Measurements from ENCODE around the gene C22orf23.

Gene C22orf23

GRCh38 chr22:37925330-37925729 lies 28.1 kb downstream of the C22orf23 start:
- no peak for DNase-seq (ENCODE audit: low read depth)

GRCh38 chr22:37924386-37925065 lies 28.9 kb downstream of the C22orf23 start:
- no peak for DNase-seq (ENCODE audit: low read depth)

GRCh38 chr22:37923927-37924326 lies 29.5 kb downstream of the C22orf23 start:
- no peak for DNase-seq (ENCODE audit: low read depth)

GRCh38 chr22:37922191-37922590 lies 31.2 kb downstream of the C22orf23 start:
- DNase-seq (ENCODE audit: low read depth) = no peak

- no peak for DNase-seq (ENCODE audit: low read depth)
Observed at GRCh38 chr22:37920126-37920525, 33.3 kb downstream of the C22orf23 start.

GRCh38 chr22:37918580-37919270 lies 34.7 kb downstream of the C22orf23 start:
- no peak for DNase-seq (ENCODE audit: low read depth)

- no peak for DNase-seq (ENCODE audit: low read depth)
Observed at GRCh38 chr22:37917874-37918548, 35.4 kb downstream of the C22orf23 start.

- no peak for DNase-seq (ENCODE audit: low read depth)
Observed at GRCh38 chr22:37916311-37916710, 37.1 kb downstream of the C22orf23 start.

- DNase-seq (ENCODE audit: low read depth) = no peak
Observed at GRCh38 chr22:37913233-37913721, 40.1 kb downstream of the C22orf23 start.

GRCh38 chr22:37912171-37912570 lies 41.2 kb downstream of the C22orf23 start:
- no peak for DNase-seq (ENCODE audit: low read depth)

- no peak for DNase-seq (ENCODE audit: low read depth)
Observed at GRCh38 chr22:37911697-37912096, 41.7 kb downstream of the C22orf23 start.

- DNase-seq (ENCODE audit: low read depth) = no peak
Observed at GRCh38 chr22:37910890-37911672, 42.3 kb downstream of the C22orf23 start.

GRCh38 chr22:37909766-37910165 lies 43.6 kb downstream of the C22orf23 start:
- DNase-seq (ENCODE audit: low read depth) = no peak

GRCh38 chr22:37907036-37907954 lies 46.1 kb downstream of the C22orf23 start:
- DNase-seq (ENCODE audit: low read depth) = no peak

GRCh38 chr22:37906364-37907008 lies 46.9 kb downstream of the C22orf23 start:
- peak; percentile 12 for DNase-seq (ENCODE audit: low read depth)

GRCh38 chr22:37905534-37906363 lies 47.7 kb downstream of the C22orf23 start, which contains the start of gene MICALL1:
TSS of gene MICALL1 (plus strand) at chr22:37906297. CDS start at chr22:37906423, 126 bp downstream.
- peak; percentile 53 for DNase-seq (ENCODE audit: low read depth)

- no peak for DNase-seq (ENCODE audit: low read depth)
Observed at GRCh38 chr22:37904572-37905533, 48.5 kb downstream of the C22orf23 start.

- DNase-seq (ENCODE audit: low read depth) = no peak
Observed at GRCh38 chr22:37898441-37899181, 54.8 kb downstream of the C22orf23 start.

All from activated T-helper 9 cell treated with anti-CD3 and anti-CD28 coated beads, Interleukin-2, amount 50 U/mL, for 16 hours (primary cell).